Transverse colon (tissue), 4 donors: Measurements from ENCODE around the gene NUP62.

Experiments used
- EP300 ChIP-seq: sonication (generic); formaldehyde crosslinking; IDR thresholded peaks from one replicate; pipeline ENCODE4 v1.6.1; 2017; ENCODE audit warnings: antibody characterized with exemption, low read depth
- POLR2A ChIP-seq: fragments of 450-650 bp; IDR thresholded peaks from one replicate; pipeline ENCODE4 v1.6.1; 2016; ENCODE audit warnings: antibody characterized with exemption, mild to moderate bottlenecking, moderate library complexity
- POLR2AphosphoS5 ChIP-seq, 3 donors: sonication (generic); formaldehyde crosslinking; IDR thresholded peaks; one replicate each; pipeline ENCODE4 v1.6.1; 2016; ENCODE audit warnings: antibody characterized with exemption in 3 of 3
- TF ChIP-seq, protein P1 (sequence below), 5 experiments: fragments of 200-600 bp in 3 of 5; fragments of 450-650 bp in 2 of 5; sonication (generic) in 3 of 5; IDR thresholded peaks; 1 replicate in 2 of 5; 2 replicates in 3 of 5; pipeline ENCODE4 v1.5.1; 2016 to 2017; ENCODE audit warnings: antibody characterized with exemption in 5 of 5, inconsistent platforms in 3 of 5, mild to moderate bottlenecking in 2 of 5, moderate library complexity in 1 of 5

DNA sequence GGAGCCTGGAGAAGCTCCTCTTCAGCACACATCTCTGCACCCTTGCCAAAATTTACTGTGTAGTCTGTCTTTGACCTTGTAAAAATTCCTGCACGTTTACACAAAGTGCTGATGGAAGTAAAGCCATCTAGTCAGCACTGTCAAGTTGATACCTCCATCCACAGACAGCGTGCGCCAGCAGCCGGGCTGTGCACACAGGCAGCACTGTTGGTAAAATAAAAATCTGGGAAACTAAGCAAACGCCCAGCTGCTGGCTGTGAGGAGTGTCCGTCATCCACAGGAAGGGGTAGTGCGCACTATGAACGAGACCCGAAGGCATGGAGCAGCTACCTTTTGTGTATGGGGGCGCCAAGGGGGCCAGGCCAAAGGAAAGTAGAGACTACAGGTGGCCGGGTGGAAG lies 49.0 kb upstream of the NUP62 start:
- TF ChIP-seq, protein P1, sequence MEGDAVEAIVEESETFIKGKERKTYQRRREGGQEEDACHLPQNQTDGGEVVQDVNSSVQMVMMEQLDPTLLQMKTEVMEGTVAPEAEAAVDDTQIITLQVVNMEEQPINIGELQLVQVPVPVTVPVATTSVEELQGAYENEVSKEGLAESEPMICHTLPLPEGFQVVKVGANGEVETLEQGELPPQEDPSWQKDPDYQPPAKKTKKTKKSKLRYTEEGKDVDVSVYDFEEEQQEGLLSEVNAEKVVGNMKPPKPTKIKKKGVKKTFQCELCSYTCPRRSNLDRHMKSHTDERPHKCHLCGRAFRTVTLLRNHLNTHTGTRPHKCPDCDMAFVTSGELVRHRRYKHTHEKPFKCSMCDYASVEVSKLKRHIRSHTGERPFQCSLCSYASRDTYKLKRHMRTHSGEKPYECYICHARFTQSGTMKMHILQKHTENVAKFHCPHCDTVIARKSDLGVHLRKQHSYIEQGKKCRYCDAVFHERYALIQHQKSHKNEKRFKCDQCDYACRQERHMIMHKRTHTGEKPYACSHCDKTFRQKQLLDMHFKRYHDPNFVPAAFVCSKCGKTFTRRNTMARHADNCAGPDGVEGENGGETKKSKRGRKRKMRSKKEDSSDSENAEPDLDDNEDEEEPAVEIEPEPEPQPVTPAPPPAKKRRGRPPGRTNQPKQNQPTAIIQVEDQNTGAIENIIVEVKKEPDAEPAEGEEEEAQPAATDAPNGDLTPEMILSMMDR (IDR thresholded peaks at IDR 0.05): no peak
- TF ChIP-seq POLR2A (no peak), POLR2AphosphoS5 (IDR thresholded peaks at IDR 0.05) (no peak), EP300 (no peak)
